Smooth muscle cell of the brain vasculature (primary cell): Measurements from ENCODE around the gene CD19.

ENCODE experiments used
- DNase-seq: peaks from one replicate; pipeline ENCODE4 v3.0.0-alpha.2; 2012; ENCODE audit warnings: low read depth, low spot score

Gene CD19

GRCh38 chr16:28980929-28981328 lies 49.2 kb downstream of the CD19 start:
- no peak for DNase-seq

GRCh38 chr16:28981517-28981916 lies 49.7 kb downstream of the CD19 start:
- DNase-seq = no peak

- DNase-seq = no peak
These were observed 50.6 kb downstream of the CD19 start for GRCh38 chr16:28982418-28982817.

GRCh38 chr16:28982949-28983348 lies 51.2 kb downstream of the CD19 start:
- DNase-seq = no peak

GRCh38 chr16:28983644-28984043 lies 51.9 kb downstream of the CD19 start:
- no peak for DNase-seq

GRCh38 chr16:28984091-28984490 lies 52.3 kb downstream of the CD19 start:
- DNase-seq = no peak

GRCh38 chr16:28984619-28985135 lies 52.9 kb downstream of the CD19 start, which contains the start of gene LAT:
Gene LAT (plus strand): TSS chr16:28985052. CDS start chr16:28985418, 366 bp downstream.
- no peak for DNase-seq

GRCh38 chr16:28985211-28986041 lies 53.7 kb downstream of the CD19 start:
- no peak for DNase-seq

GRCh38 chr16:28986046-28986445 lies 54.3 kb downstream of the CD19 start:
- DNase-seq = no peak

GRCh38 chr16:28986492-28986891 lies 54.7 kb downstream of the CD19 start:
- DNase-seq = no peak

- DNase-seq = no peak
These were observed 55.5 kb downstream of the CD19 start for GRCh38 chr16:28987170-28987853.
